HL-60/S4 treated with retinoic acid at 250 ng/mL for 4 days and 3 days (cell line): ENCODE measurements around the gene CCDC88B.

ENCODE experiments used
- in situ Hi-C: fragments of 300-500 bp; cut with MboI; formaldehyde crosslinking; loops from 2 replicates; pipeline ENCODE4 v1.7.0; 2022; ENCODE audit warnings: low sequenced_read_pairs

Gene CCDC88B

GRCh38 chr11:64379817-64380709, 40.1 kb downstream of the CCDC88B start:
- in situ Hi-C loops: no loop called here

- in situ Hi-C loops: no loop called here
Observed at GRCh38 chr11:64381350-64381749, 41.3 kb downstream of the CCDC88B start.

- in situ Hi-C loops: no loop called here
Observed at GRCh38 chr11:64382047-64382446, 42.0 kb downstream of the CCDC88B start.

- in situ Hi-C loops: no loop called here
Observed at GRCh38 chr11:64382586-64382985, 42.6 kb downstream of the CCDC88B start.

GRCh38 chr11:64383580-64383979, 43.6 kb downstream of the CCDC88B start:
- in situ Hi-C loops: no loop called here

GRCh38 chr11:64384028-64384737, 44.2 kb downstream of the CCDC88B start:
- in situ Hi-C loops: no loop called here

GRCh38 chr11:64384981-64385944, 45.3 kb downstream of the CCDC88B start:
- in situ Hi-C loops: no loop called here

GRCh38 chr11:64385945-64386704, 46.1 kb downstream of the CCDC88B start:
- in situ Hi-C loops: no loop called here

GRCh38 chr11:64387916-64388315, 47.9 kb downstream of the CCDC88B start:
- in situ Hi-C loops: no loop called here

GRCh38 chr11:64388894-64389293, 48.9 kb downstream of the CCDC88B start:
- in situ Hi-C loops: no loop called here

- in situ Hi-C loops: no loop called here
Observed at GRCh38 chr11:64389851-64390250, 49.8 kb downstream of the CCDC88B start.

- in situ Hi-C loops: no loop called here
Observed at GRCh38 chr11:64390558-64390957, 50.6 kb downstream of the CCDC88B start.

- in situ Hi-C loops: no loop called here
Observed at GRCh38 chr11:64391839-64392238, 51.8 kb downstream of the CCDC88B start.

- in situ Hi-C loops: no loop called here
Observed at GRCh38 chr11:64395545-64396078, 55.6 kb downstream of the CCDC88B start.

- in situ Hi-C loops: no loop called here
Observed at GRCh38 chr11:64396079-64396591, 56.1 kb downstream of the CCDC88B start.

- in situ Hi-C loops: no loop called here
Observed at GRCh38 chr11:64400102-64400501, 60.1 kb downstream of the CCDC88B start.

- in situ Hi-C loops: no loop called here
Observed at GRCh38 chr11:64400667-64401066, 60.7 kb downstream of the CCDC88B start.

- in situ Hi-C loops: no loop called here
Observed at GRCh38 chr11:64401775-64402174, 61.8 kb downstream of the CCDC88B start.

- in situ Hi-C loops: no loop called here
Observed at GRCh38 chr11:64403106-64403505, 63.1 kb downstream of the CCDC88B start.
